ENCODE results near the gene DCST2.

DCST2 gene

DNA sequence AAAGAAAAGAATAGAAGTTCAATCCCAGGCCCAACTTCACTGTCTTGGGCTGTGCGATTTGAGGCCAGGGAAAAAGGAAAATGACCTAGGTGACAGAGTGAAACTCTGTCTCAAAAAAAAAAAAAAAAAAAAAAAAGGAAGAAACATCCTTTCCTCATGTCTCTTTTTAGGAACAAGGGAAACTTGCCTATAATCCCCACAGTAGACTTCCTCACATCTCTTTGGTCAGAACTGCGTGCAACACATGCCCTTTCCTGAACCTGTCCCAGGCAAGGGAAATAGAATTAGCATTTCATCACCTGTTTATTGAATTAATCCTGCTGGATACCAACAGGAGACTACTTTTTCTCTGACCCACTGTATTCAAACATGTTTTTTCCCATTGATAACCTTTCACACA lies 2.4 kb upstream of the DCST2 start:
- no peak for DNase-seq (ENCODE audit: low read depth)
- TF ChIP-seq, protein P1, sequence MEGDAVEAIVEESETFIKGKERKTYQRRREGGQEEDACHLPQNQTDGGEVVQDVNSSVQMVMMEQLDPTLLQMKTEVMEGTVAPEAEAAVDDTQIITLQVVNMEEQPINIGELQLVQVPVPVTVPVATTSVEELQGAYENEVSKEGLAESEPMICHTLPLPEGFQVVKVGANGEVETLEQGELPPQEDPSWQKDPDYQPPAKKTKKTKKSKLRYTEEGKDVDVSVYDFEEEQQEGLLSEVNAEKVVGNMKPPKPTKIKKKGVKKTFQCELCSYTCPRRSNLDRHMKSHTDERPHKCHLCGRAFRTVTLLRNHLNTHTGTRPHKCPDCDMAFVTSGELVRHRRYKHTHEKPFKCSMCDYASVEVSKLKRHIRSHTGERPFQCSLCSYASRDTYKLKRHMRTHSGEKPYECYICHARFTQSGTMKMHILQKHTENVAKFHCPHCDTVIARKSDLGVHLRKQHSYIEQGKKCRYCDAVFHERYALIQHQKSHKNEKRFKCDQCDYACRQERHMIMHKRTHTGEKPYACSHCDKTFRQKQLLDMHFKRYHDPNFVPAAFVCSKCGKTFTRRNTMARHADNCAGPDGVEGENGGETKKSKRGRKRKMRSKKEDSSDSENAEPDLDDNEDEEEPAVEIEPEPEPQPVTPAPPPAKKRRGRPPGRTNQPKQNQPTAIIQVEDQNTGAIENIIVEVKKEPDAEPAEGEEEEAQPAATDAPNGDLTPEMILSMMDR (IDR thresholded peaks at IDR 0.05; ENCODE audit: control insufficient read depth, insufficient read depth, low read depth, low read length, missing control alignments) = no peak
- no peak overlapping the region for H3K4me3 ChIP-seq (ENCODE audit: control insufficient read depth, low read depth, low read length)

DNA sequence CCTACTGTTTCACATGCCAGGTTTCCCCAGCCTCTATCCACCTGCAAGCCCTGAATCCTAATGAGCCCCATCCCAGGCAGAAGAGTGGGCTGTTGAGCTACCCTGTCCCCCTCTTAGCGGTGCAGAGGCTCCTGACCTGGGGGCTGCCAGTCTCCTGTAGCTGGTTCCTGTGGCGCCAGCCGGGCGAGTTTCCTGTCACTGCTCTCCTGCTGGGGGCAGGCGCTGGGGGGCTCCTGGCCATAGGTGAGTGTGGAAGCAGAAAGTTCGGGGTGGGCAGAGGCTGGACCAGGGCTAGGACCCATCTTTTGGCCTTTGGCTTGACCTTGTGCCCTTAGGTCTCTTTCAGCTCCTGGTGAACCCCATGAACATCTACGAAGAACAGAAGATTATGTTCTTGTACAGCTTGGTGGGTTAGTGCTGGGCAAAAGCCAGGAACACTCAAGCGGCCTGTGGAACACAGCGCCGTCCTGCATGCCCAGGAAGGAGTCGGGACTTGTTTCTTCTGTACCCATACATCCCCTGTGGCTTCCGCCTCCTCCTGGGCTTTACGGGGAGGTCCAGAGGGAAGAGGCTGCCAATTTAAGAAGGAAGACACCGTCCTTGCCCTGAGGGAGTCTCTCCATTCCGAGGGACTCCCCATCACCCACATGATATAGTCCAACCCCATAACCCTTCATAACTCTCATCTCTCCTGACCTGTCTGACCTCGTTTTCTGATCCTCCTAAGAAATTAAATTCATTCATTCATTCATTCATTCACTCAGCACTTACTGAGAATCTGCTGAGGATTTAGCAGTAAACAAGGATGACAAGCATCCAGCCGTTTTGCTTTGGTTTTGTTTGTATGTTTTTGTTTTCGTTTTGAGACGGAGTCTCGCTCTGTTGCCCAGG lies 982 bp upstream of the DCST2 start:
- H3K4me3 ChIP-seq (ENCODE audit: control insufficient read depth, low read depth, low read length) = no peak overlapping the region
- TF ChIP-seq, protein P1 (IDR thresholded peaks at IDR 0.05; ENCODE audit: control insufficient read depth, insufficient read depth, low read depth, low read length, missing control alignments) = no peak

GRCh38 chr1:155032886-155033285 lies 695 bp downstream of the DCST2 start:
- no peak for DNase-seq (ENCODE audit: low read depth)
- TF ChIP-seq, protein P1 (IDR thresholded peaks at IDR 0.05; ENCODE audit: control insufficient read depth, insufficient read depth, low read depth, low read length, missing control alignments) = no peak
- no peak overlapping the region for H3K4me3 ChIP-seq (ENCODE audit: control insufficient read depth, low read depth, low read length)

More for the DNA sequence above, 982 bp upstream of the DCST2 start:
- no peak for DNase-seq (ENCODE audit: low read depth)

GRCh38 chr1:155030899-155031298 lies 2.7 kb downstream of the DCST2 start:
- H3K4me3 ChIP-seq (ENCODE audit: control insufficient read depth, low read depth, low read length) = no peak overlapping the region
- no peak for DNase-seq (ENCODE audit: low read depth)
- TF ChIP-seq, protein P1 (IDR thresholded peaks at IDR 0.05; ENCODE audit: control insufficient read depth, insufficient read depth, low read depth, low read length, missing control alignments) = no peak

DNA sequence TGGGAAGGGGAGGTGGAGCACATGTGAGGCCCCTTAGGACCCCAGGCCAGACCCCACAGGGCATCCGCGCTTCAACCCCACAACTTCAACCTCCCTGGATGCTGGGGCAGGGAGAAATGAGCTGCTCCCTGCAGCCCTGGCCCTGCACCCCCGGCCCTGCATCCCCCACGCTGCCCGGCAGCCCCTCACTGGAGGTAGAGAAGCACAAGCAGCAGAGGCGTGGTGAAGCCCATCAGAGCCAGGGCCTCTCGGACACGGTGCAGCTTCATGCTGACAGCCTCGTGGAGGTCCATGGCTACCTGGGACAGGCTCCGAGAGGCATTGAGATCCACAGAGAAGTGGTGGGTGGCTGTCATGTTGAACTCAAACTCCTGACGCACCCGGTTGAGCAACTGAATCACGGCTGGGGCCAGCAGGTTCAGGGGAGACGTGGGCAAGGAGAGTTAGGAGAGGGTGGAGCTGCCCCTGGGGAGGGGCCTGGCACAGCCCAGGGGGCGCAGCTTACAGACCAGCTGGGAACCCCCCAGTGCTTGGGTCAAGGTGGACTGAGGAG lies 3.3 kb downstream of the DCST2 start:
- no peak overlapping the region for H3K4me3 ChIP-seq (ENCODE audit: control insufficient read depth, low read depth, low read length)
- no peak for DNase-seq (ENCODE audit: low read depth)
- TF ChIP-seq, protein P1 (IDR thresholded peaks at IDR 0.05; ENCODE audit: control insufficient read depth, insufficient read depth, low read depth, low read length, missing control alignments) = no peak

- H3K4me3 ChIP-seq (ENCODE audit: control insufficient read depth, low read depth, low read length) = no peak overlapping the region
- TF ChIP-seq, protein P1 (IDR thresholded peaks at IDR 0.05; ENCODE audit: control insufficient read depth, insufficient read depth, low read depth, low read length, missing control alignments) = no peak
- DNase-seq (ENCODE audit: low read depth) = no peak
Observed at GRCh38 chr1:155029513-155030242, 3.9 kb downstream of the DCST2 start.
